Fibroblast of lung (primary cell): ENCODE data around the gene CLASP2.
"Not testable (repeated sequence)": the region's sequence is repeated elsewhere in the genome, so short reads cannot be mapped to it uniquely, and the experiment has no call there.

Experiments used
- CTCF ChIP-seq, 2 donors: IDR thresholded peaks in 1 of 2; conservative IDR thresholded peaks in 1 of 2; 1 replicate in 1 of 2; 2 replicates in 1 of 2; pipeline ENCODE4 v1.5.1; 2011 to 2012; ENCODE audit warnings: low read length in 2 of 2, control low read depth in 1 of 2, inconsistent platforms in 1 of 2, low read depth in 1 of 2, mild to moderate bottlenecking in 1 of 2
- EZH2 ChIP-seq: IDR thresholded peaks from 2 replicates; pipeline ENCODE4 v1.5.1; 2012; ENCODE audit warnings: low read length, control low read depth, mild to moderate bottlenecking; ENCODE audit errors: missing control alignments

GRCh38 chr3:33754391-33754790, 36.3 kb upstream of the CLASP2 start:
- TF ChIP-seq EZH2; CTCF (conservative IDR thresholded peaks at IDR 0.05 in 1 of 2, IDR thresholded peaks at IDR 0.05 in 1 of 2; ENCODE audit: low read depth in 1 of 2, low read length in 2 of 2): not testable (repeated sequence)
